HG02623 (cell line): ENCODE measurements around the gene SLIRP.
"Not testable (repeated sequence)": the region's sequence is repeated elsewhere in the genome, so short reads cannot be mapped to it uniquely, and the experiment has no call there.

ENCODE experiments used
- ATAC-seq: cut with Tn5 transposase; IDR thresholded peaks from one replicate; pipeline ENCODE4 v1.9.1; 2021; ENCODE audit warnings: moderate library complexity; ENCODE audit not compliant: unreplicated experiment

SLIRP gene

DNA sequence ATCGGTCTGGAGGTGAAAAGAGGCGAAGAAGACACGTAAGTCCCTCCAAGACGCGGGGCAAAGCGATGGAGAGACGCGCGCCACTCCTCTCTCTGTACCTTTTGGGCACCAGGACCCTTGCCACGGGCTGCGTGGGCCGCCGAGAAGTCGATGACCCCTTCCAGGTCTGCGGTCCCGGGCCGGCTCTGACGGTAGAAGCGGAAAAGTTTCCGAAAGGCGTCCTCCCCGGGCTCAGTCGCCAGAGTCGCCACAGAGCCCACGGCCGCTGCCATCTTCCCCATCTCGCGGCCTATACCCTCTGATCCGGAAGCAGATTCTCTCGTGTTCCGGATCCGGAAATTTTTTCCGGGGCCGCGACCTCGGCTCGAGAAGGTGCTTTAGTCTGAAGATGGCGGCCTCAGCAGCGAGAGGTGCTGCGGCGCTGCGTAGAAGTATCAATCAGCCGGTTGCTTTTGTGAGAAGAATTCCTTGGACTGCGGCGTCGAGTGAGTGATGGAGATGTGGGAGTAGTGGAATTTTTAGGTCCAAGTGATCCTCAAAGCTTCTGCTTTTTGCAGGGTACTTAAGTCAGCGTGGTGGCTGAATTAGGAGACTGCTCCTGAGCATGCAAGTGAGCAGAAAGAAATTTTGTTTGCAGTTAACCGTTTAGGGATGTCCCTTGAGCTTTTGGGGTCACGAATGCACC lies at the start of gene SLIRP, which contains the start of gene ALKBH1:
Gene SLIRP, plus strand, starts transcription at position 380 of the 685 bp plus-strand sequence. Its CDS starts 9 bp downstream, at position 389.
Gene ALKBH1, minus strand, starts transcription at position 300 of the 685 bp plus-strand sequence. Its CDS starts 19 bp downstream, at position 281.
- ATAC-seq = peak; percentile 97

DNA sequence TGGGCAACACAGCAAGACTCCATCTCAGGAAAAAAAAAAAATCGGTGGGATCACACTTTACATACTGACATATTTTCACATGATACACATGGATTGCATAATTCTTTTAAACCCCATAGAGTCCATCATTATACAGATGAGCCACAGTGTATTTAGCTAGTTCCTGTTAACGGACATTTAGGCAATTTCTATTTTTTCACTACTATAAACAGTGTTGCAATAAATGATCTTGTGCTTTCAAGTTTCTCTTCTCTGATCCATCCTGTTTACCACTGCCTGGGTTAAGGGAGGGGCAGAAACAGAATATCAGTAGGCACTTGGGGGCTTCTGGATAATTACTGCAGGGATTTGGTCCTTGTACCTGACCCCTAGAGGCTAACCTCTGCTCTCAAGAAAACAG lies 48.1 kb upstream of the SLIRP start:
- no peak for ATAC-seq

DNA sequence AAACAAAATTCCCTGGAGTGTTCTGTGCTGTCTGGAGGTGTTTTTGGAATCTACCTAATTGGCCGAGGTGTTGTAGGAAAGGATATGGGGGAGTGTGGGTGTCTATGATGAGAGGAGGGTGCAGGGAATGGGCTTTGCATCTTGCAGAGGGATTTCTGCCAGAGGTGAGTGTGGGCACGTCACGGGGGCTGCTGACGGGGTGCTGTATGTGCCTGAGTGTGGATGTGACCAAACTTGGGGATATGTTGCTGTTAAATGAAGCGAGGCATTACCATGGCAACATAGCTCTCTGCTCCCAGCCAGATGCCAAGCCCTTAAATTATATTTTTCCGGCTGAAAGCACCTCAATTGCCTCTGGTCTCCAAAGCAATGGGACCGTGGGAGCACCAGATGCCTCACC lies 47.1 kb upstream of the SLIRP start:
- no peak for ATAC-seq

- not testable (repeated sequence) for ATAC-seq
Observed at GRCh38 chr14:77661562-77661961, 46.3 kb upstream of the SLIRP start.

GRCh38 chr14:77663293-77663692 lies 44.6 kb upstream of the SLIRP start:
- no peak for ATAC-seq

DNA sequence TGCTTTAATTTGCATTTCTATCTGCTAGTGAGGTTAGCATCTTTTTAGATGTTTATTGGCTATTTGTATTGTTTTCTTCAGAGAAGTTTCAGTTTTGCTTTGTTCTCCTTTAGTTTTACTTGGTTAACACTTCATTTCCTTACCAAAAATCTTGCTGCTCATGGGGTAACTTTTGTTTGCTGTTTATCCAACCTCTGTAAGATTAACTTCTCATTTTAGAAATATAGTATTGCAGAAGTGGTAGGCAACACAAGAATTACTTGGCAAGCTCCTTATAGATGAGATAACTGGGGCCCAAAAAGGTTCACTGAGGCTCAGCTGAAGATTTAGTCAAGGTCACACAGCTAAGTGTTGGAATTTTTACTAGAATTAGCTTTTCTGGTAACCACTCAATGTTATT lies 40.6 kb upstream of the SLIRP start:
- ATAC-seq = no peak

- no peak for ATAC-seq
Observed at GRCh38 chr14:77673193-77673592, 34.7 kb upstream of the SLIRP start.

- ATAC-seq = no peak
Observed at GRCh38 chr14:77674931-77675330, 33.0 kb upstream of the SLIRP start.

DNA sequence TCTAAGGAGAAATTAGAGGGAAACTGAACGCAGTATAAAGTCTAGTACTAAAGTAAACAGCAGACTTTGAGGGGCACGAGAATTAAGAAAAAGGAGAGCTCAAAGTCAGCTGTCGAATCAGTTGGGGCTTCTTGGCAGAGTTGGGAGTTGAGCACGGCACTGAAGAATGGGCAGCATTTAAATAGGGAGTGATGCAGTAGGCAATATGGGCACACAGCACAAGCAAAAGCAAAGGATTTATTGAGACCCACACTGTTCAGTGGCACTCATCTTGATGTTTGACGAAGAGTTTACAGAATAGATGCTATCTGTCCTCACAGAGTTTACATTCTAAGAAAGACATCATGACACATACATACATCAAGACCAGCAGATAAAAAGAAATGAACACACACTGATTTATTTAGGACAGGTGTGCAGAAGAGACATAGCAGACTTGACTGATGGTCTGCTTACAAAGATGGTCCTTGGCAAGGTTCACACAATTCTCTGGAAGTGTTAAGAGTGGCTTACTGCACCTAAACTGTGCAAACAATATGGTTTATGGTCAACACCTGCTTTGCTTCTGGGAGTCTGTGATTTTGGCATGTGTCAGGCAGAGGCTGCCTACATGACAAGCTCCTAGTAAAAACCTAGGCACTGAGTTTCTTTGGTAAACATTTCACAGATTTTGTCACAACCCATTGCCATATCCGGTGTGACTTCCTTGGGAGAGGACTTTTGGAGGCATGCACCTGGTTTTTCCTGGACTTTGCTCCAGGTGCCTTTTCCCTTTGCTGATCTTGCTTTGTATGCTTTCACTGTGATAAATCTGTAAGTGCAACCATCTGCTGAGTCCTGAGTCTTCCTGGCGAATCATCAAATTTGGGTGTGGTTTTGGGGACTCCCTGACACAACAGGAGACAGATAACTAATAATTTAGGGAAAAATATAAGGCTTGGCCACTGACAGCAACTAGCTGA lies 26.4 kb upstream of the SLIRP start:
- ATAC-seq = no peak

DNA sequence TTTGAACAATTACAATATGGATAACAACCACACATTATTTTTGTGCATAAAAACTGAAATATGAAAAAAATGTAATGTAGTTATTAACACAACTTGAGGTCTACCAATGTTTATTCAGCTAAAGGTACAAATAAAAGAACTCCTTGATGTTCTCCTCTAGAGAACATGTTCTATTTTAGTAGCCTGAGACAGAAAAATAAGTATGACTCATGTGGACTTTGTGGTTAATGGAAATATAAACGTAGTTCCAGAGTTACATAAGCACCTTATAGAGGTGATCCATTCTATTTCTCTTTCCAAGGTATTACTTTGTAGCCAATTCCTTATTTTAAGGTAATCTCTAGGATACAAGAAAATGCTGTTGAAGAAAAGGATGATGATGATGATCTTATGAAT lies 25.7 kb upstream of the SLIRP start:
- no peak for ATAC-seq

- no peak for ATAC-seq
Observed at GRCh38 chr14:77691259-77691658, 16.6 kb upstream of the SLIRP start.

DNA sequence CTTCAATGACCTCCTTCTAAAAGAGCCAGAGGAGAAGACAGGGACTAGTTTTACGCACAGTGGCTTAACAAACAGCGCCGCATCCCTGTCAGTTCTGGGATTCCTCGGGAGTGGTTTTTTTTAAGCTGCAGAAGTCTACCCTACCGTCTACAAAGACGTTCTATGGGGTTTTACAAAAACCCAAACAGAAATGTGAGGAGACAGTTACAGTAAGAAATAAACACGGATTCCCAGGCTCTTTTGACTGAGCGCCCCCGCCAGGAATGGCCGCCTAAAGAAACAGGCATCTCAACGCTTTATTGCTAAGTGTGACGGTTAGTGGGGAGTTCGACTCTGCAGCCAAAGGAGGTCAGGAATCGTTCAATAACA lies 564 bp upstream of the SLIRP start:
- ATAC-seq = peak; percentile 2

- no peak for ATAC-seq
Observed at GRCh38 chr14:77708749-77709148, 846 bp downstream of the SLIRP start.

DNA sequence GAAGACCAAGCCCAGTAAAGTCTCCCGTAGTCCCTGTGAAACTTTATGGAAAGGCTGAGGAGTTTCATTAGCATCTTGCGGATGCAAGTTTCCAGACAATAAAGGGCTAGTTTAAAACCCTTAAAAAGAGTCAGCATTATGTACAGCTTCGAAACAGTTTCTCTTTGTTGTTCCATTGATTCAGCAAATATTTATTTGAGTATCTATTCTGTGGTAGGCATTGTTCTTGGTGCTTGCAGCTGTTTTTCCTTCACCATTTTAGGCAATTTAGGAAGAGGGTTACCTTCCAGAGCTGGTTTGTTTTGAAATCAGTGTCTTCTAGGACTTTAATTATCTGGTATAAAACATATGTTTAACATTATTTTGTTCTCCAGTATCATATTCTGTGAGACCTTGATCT lies 1.5 kb downstream of the SLIRP start:
- ATAC-seq = no peak

DNA sequence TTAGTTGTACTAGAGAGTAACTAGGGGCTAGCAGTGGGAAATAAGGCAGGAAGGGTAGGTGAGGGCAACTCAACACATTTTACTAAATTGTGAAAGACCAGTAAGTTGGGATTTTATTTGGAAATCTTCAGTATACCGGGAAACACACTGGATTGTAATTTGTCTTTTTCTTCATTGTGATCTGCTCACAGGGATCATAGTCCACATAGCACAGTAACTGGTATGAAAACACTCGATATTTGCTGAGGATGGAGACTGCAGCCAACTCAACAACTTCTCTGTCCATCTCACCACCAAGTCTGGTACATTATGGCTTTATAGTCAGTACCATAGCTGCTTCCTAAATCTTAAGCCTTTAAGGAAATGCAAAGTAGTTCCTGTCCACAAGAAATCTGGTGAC lies 2.5 kb downstream of the SLIRP start:
- ATAC-seq = no peak

- ATAC-seq = no peak
Observed at GRCh38 chr14:77714926-77715325, 7.0 kb downstream of the SLIRP start.

GRCh38 chr14:77717608-77718305 lies 9.9 kb downstream of the SLIRP start:
- no peak for ATAC-seq

GRCh38 chr14:77721437-77721836 lies 13.5 kb downstream of the SLIRP start:
- ATAC-seq = no peak

- no peak for ATAC-seq
Observed at GRCh38 chr14:77722301-77722700, 14.4 kb downstream of the SLIRP start.

- no peak for ATAC-seq
Observed at GRCh38 chr14:77730976-77731497, 23.1 kb downstream of the SLIRP start.

GRCh38 chr14:77738559-77739250 lies 30.8 kb downstream of the SLIRP start:
- ATAC-seq = no peak
